OCI-LY1 (cell line): Measurements from ENCODE around the gene ANKS4B.

ENCODE experiments used
- EZH2 ChIP-seq: fragments of 200-600 bp; sonication (generic), shearing (Covaris generic); IDR thresholded peaks from 2 replicates; pipeline ENCODE4 v1.8.0; 2017; ENCODE audit warnings: borderline replicate concordance, mixed run types, mild to moderate bottlenecking, antibody characterized with exemption, low read length, moderate library complexity, mixed read lengths
- TF ChIP-seq, protein P1 (sequence below): fragments of 200-600 bp; sonication (generic), shearing (Covaris generic); IDR thresholded peaks from 2 replicates; pipeline ENCODE4 v1.5.1; 2017; ENCODE audit warnings: mild to moderate bottlenecking, antibody characterized with exemption, low read length, moderate library complexity, mixed read lengths

DNA sequence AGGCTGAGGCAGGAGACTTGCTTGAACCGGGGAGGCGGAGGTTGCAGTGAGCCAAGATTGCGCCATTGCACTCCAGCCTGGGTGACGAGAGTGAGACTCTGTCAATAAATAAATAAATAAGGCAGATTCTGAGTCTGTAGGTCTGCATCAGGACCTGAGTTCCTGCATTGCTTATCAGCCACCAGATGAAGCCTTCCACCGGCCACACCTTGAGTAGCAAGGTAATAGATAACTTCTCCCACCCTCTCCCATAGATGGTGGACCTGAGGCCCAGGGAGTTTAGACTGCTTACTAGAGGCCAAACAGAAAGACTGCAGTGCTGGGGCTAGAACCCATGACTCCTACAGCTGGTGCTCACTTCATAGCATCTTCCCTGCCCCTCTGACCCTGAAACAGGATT lies 44.2 kb upstream of the ANKS4B start:
- TF ChIP-seq, protein P1, sequence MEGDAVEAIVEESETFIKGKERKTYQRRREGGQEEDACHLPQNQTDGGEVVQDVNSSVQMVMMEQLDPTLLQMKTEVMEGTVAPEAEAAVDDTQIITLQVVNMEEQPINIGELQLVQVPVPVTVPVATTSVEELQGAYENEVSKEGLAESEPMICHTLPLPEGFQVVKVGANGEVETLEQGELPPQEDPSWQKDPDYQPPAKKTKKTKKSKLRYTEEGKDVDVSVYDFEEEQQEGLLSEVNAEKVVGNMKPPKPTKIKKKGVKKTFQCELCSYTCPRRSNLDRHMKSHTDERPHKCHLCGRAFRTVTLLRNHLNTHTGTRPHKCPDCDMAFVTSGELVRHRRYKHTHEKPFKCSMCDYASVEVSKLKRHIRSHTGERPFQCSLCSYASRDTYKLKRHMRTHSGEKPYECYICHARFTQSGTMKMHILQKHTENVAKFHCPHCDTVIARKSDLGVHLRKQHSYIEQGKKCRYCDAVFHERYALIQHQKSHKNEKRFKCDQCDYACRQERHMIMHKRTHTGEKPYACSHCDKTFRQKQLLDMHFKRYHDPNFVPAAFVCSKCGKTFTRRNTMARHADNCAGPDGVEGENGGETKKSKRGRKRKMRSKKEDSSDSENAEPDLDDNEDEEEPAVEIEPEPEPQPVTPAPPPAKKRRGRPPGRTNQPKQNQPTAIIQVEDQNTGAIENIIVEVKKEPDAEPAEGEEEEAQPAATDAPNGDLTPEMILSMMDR = no peak
- no peak for TF ChIP-seq EZH2
